ENCODE measurements around the gene RBM5.

- TF ChIP-seq FOXM1 (IDR thresholded peaks at IDR 0.05; ENCODE audit: borderline replicate concordance) = no peak
- no peak for TF ChIP-seq FOXA1 (IDR thresholded peaks at IDR 0.05)
- TF ChIP-seq SUZ12 (IDR thresholded peaks at IDR 0.05) = no peak
- TF ChIP-seq PKNOX1 (IDR thresholded peaks at IDR 0.05) = no peak
- no peak for TF ChIP-seq ARNT (IDR thresholded peaks at IDR 0.05)
- no peak for TF ChIP-seq NFRKB (IDR thresholded peaks at IDR 0.05)
- no peak for TF ChIP-seq SP1 (IDR thresholded peaks at IDR 0.05)
Measured at GRCh38 chr3:50124052-50124799, 35.5 kb downstream of the RBM5 start.

Measured in HEK293T (cell line).